Progenitor cell of endocrine pancreas (in vitro differentiated cells): ENCODE measurements around the gene SHANK2. TPM values are rescaled to one million over a fixed set of nuclear protein-coding genes. Genes with fewer than 3 reads are reported as not detected.

Experiments used
- DNase-seq: peaks from one replicate; pipeline ENCODE4 v3.0.0; 2021; ENCODE audit warnings: low spot score; ENCODE audit not compliant: unreplicated experiment
- H3K27ac Mint-ChIP-seq: 2 replicates; pipeline ENCODE4 v1.8.0; 2021; ENCODE audit warnings: mild to moderate bottlenecking, moderate library complexity, mixed read lengths
- H3K27me3 Mint-ChIP-seq: 2 replicates; pipeline ENCODE4 v1.8.0; 2021; ENCODE audit warnings: mixed read lengths
- H3K36me3 Mint-ChIP-seq: 2 replicates; pipeline ENCODE4 v1.8.0; 2022; ENCODE audit warnings: mixed read lengths; ENCODE audit not compliant: insufficient read depth
- H3K4me1 Mint-ChIP-seq: 2 replicates; pipeline ENCODE4 v1.8.0; 2021; ENCODE audit warnings: low read depth, mixed read lengths
- H3K4me3 Mint-ChIP-seq: 2 replicates; pipeline ENCODE4 v1.8.0; 2021; ENCODE audit warnings: low read depth, mild to moderate bottlenecking, moderate library complexity, mixed read lengths
- H3K9me3 Mint-ChIP-seq: 2 replicates; pipeline ENCODE4 v1.8.0; 2021; ENCODE audit warnings: low read depth, mixed read lengths
- total RNA-seq: library from RNA; stranded (reverse); gene quantifications from 2 replicates; pipeline ENCODE4 v1.2.1, GENCODE V29; 2021
- TF ChIP-seq, protein P1 (sequence below): fragments of 200-600 bp; sonication (generic); IDR thresholded peaks from one replicate; pipeline ENCODE4 v1.5.0; 2021; ENCODE audit warnings: antibody characterized with exemption, mild to moderate bottlenecking; ENCODE audit not compliant: unreplicated experiment

Gene SHANK2
- total RNA-seq, 1 donor from 2014 or later, result 104 TPM

DNA sequence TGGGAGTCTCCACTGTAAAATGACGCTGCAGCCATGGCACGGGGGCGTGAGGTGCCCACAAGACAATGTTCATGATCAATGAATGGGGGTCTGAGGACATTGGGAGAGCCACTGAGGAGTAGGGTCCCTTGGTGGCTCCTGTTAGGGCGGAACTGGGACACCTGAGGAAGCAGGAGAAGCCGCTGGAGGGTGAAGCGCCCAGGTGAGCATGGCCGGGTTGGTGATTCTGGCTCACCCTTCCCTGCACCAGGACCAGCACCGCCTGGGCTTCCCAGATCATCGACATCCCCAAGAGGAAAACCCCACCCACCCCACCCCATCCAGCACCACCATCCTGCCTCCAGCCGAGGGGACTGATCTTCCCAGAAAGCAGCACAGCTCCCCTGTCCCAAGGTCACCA lies 30.6 kb downstream of the SHANK2 start:
- Mint-ChIP-seq H3K27ac (no peak overlapping the region), H3K4me3 (no peak overlapping the region), H3K36me3 (peaks cover 25% of the 10 kb centered on the region), H3K27me3 (no peaks in the 10 kb centered on the region), H3K9me3 (peaks cover 8% of the 10 kb centered on the region), H3K4me1 (peaks cover 2% of the 10 kb centered on the region)
- no peak for DNase-seq
- TF ChIP-seq, protein P1, sequence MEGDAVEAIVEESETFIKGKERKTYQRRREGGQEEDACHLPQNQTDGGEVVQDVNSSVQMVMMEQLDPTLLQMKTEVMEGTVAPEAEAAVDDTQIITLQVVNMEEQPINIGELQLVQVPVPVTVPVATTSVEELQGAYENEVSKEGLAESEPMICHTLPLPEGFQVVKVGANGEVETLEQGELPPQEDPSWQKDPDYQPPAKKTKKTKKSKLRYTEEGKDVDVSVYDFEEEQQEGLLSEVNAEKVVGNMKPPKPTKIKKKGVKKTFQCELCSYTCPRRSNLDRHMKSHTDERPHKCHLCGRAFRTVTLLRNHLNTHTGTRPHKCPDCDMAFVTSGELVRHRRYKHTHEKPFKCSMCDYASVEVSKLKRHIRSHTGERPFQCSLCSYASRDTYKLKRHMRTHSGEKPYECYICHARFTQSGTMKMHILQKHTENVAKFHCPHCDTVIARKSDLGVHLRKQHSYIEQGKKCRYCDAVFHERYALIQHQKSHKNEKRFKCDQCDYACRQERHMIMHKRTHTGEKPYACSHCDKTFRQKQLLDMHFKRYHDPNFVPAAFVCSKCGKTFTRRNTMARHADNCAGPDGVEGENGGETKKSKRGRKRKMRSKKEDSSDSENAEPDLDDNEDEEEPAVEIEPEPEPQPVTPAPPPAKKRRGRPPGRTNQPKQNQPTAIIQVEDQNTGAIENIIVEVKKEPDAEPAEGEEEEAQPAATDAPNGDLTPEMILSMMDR, result no peak

DNA sequence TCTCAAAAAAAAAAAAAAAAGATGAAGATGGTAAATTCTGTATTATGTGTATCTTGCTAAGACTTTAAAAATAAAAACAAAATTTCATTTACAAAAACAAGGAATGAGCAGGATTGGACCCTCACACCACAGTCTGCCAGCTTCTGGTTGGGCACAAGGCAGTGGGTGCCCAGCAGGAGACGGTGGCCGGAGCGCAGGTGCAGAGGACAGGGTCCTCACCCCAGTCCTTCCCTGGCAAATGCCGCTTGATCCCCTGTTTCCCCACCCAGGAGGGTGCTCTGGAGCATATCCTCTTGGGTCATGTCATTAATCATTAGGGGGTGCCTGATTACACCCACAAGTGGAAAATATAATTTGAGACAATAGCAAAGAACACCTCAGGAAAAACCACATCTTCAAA lies 31.2 kb downstream of the SHANK2 start:
- Mint-ChIP-seq H3K27ac (no peak overlapping the region), H3K4me1 (peaks cover 2% of the 10 kb centered on the region), H3K36me3 (peaks cover 25% of the 10 kb centered on the region), H3K4me3 (no peak overlapping the region), H3K27me3 (no peaks in the 10 kb centered on the region), H3K9me3 (peaks cover 6% of the 10 kb centered on the region)
- TF ChIP-seq, protein P1, result no peak
- DNase-seq, result no peak

- Mint-ChIP-seq H3K4me1 (peaks cover 3% of the 10 kb centered on the region), H3K27ac (no peak overlapping the region), H3K27me3 (no peaks in the 10 kb centered on the region), H3K9me3 (peaks cover 4% of the 10 kb centered on the region), H3K4me3 (no peak overlapping the region), H3K36me3 (peaks cover 21% of the 10 kb centered on the region)
- TF ChIP-seq, protein P1, result no peak
- no peak for DNase-seq
These were observed 33.4 kb downstream of the SHANK2 start for GRCh38 chr11:71218789-71219499.

GRCh38 chr11:71215425-71215965 lies 36.9 kb downstream of the SHANK2 start:
- TF ChIP-seq, protein P1, result no peak
- peaks cover 19% of the 10 kb centered on the region for H3K36me3 Mint-ChIP-seq
- DNase-seq, result no peak
- peaks cover 4% of the 10 kb centered on the region for H3K9me3 Mint-ChIP-seq
- peaks cover 1% of the 10 kb centered on the region for H3K4me1 Mint-ChIP-seq
- no peak overlapping the region for H3K4me3 Mint-ChIP-seq
- H3K27me3 Mint-ChIP-seq, result no peaks in the 10 kb centered on the region
- no peak overlapping the region for H3K27ac Mint-ChIP-seq

GRCh38 chr11:71214553-71215424 lies 37.6 kb downstream of the SHANK2 start:
- peaks cover 1% of the 10 kb centered on the region for H3K4me1 Mint-ChIP-seq
- H3K4me3 Mint-ChIP-seq, result no peak overlapping the region
- H3K9me3 Mint-ChIP-seq, result peaks cover 4% of the 10 kb centered on the region
- no peak for DNase-seq
- H3K36me3 Mint-ChIP-seq, result peaks cover 16% of the 10 kb centered on the region
- H3K27ac Mint-ChIP-seq, result no peak overlapping the region
- TF ChIP-seq, protein P1, result no peak
- H3K27me3 Mint-ChIP-seq, result no peaks in the 10 kb centered on the region
